Left lobe of liver (tissue), 2 donors: Measurements from ENCODE around the gene TRABD. TPM values are rescaled to one million over a fixed set of nuclear protein-coding genes. Genes with fewer than 3 reads are reported as not detected.

Experiments used
- ATAC-seq: fragments of 200-7000 bp; cut with Tn5 transposase; one replicate; pipeline ENCODE4 v1.9.1; 2020; ENCODE audit warnings: mild to moderate bottlenecking, moderate library complexity
- DNase-seq: peaks from one replicate; pipeline ENCODE4 v3.0.0-alpha.2; 2020; ENCODE audit warnings: low spot score
- total RNA-seq: library from RNA; stranded (reverse); gene quantifications from one replicate; pipeline ENCODE4 v1.2.1, GENCODE V29; 2021
- donor health status: DM: no; HTN: no; CAD: no; lungs with moderate emphysema.
- donor health status: DM: no; HTN: yes; CAD: no.

Gene TRABD
- total RNA-seq, 1 donor from 2014 or later, result 25.9 TPM

- DNase-seq, result no peak
Observed at GRCh38 chr22:50184902-50185374, 775 bp upstream of the TRABD start.

GRCh38 chr22:50186181-50186714 lies 535 bp downstream of the TRABD start:
- no peak for DNase-seq
- ATAC-seq, result no peak

More at GRCh38 chr22:50184902-50185374, 775 bp upstream of the TRABD start:
- ATAC-seq, result no peak

- ATAC-seq, result no peak
- peak; percentile 49 for DNase-seq
Observed at GRCh38 chr22:50186761-50187523, 1.2 kb downstream of the TRABD start.

- ATAC-seq, result no peak
- DNase-seq, result peak; percentile 43
Observed at GRCh38 chr22:50188356-50188755, 2.6 kb downstream of the TRABD start.

- no peak for ATAC-seq
- peak; percentile 61 for DNase-seq
Observed at GRCh38 chr22:50189184-50189848, 3.6 kb downstream of the TRABD start.

- peak; percentile 3 for ATAC-seq
- no peak for DNase-seq
Observed at GRCh38 chr22:50189849-50190181, 4.1 kb downstream of the TRABD start.

- DNase-seq (peak; percentile 75), ATAC-seq (peak; percentile 55)
Observed at GRCh38 chr22:50190182-50190940, 4.6 kb downstream of the TRABD start.

GRCh38 chr22:50190941-50191741 lies 5.4 kb downstream of the TRABD start:
- ATAC-seq (no peak), DNase-seq (no peak)

- no peak for ATAC-seq
- DNase-seq, result no peak
Observed at GRCh38 chr22:50192436-50193204, 6.9 kb downstream of the TRABD start.

- no peak for DNase-seq
- no peak for ATAC-seq
Observed at GRCh38 chr22:50193621-50194020, 7.9 kb downstream of the TRABD start.

GRCh38 chr22:50194037-50194805 lies 8.5 kb downstream of the TRABD start:
- DNase-seq (no peak), ATAC-seq (no peak)

- DNase-seq, result no peak
Observed at GRCh38 chr22:50196256-50196655, 10.5 kb downstream of the TRABD start.

GRCh38 chr22:50197000-50197800 lies 11.5 kb downstream of the TRABD start:
- ATAC-seq (no peak), DNase-seq (no peak)

More at GRCh38 chr22:50196256-50196655, 10.5 kb downstream of the TRABD start:
- peak; percentile 13 for ATAC-seq

- DNase-seq, result no peak
Observed at GRCh38 chr22:50197856-50198623, 12.3 kb downstream of the TRABD start.

GRCh38 chr22:50198624-50199017 lies 12.9 kb downstream of the TRABD start:
- ATAC-seq, result no peak
- no peak for DNase-seq

More at GRCh38 chr22:50197856-50198623, 12.3 kb downstream of the TRABD start:
- ATAC-seq, result no peak

- DNase-seq, result peak; percentile 59
- peak; percentile 4 for ATAC-seq
Observed at GRCh38 chr22:50199251-50199721, 13.6 kb downstream of the TRABD start.

GRCh38 chr22:50199829-50200460 lies 14.2 kb downstream of the TRABD start:
- no peak for DNase-seq
- ATAC-seq, result peak; percentile 0
